Uterus (tissue), 2 donors: ENCODE results near the gene POP5.

ENCODE experiments used
- POLR2A ChIP-seq, 2 donors: fragments of 450-650 bp; IDR thresholded peaks; one replicate each; pipeline ENCODE4 v1.6.1; 2016; ENCODE audit warnings: antibody characterized with exemption in 2 of 2, mild to moderate bottlenecking in 1 of 2, moderate library complexity in 1 of 2
- TF ChIP-seq, protein P1 (sequence below), 4 experiments: fragments of 200-600 bp in 2 of 4; fragments of 450-650 bp in 2 of 4; sonication (generic) in 2 of 4; IDR thresholded peaks; one replicate each; pipeline ENCODE4 v1.5.1; 2016 to 2019; ENCODE audit warnings: antibody characterized with exemption in 4 of 4, mild to moderate bottlenecking in 2 of 4, moderate library complexity in 1 of 4

DNA sequence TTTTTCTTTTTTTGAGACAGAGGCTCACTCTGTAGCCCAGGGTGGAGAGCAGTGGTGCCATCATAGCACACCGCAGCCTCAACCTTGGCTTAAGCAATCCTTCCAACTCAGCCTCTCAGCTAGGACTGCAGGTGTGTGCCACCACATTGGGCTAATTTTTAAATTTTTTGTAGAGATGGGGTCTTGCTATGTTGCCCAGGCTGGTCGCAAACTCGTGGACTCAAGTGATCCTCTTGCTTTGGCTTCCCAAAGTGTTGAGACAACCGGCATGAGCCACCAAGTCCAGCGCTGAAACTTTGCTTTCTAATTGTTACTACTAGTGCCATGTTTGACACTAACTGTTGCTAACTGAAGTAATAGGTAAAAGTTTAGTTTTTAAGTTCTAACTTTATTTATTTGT, 39.0 kb downstream of the POP5 start:
- TF ChIP-seq, protein P1, sequence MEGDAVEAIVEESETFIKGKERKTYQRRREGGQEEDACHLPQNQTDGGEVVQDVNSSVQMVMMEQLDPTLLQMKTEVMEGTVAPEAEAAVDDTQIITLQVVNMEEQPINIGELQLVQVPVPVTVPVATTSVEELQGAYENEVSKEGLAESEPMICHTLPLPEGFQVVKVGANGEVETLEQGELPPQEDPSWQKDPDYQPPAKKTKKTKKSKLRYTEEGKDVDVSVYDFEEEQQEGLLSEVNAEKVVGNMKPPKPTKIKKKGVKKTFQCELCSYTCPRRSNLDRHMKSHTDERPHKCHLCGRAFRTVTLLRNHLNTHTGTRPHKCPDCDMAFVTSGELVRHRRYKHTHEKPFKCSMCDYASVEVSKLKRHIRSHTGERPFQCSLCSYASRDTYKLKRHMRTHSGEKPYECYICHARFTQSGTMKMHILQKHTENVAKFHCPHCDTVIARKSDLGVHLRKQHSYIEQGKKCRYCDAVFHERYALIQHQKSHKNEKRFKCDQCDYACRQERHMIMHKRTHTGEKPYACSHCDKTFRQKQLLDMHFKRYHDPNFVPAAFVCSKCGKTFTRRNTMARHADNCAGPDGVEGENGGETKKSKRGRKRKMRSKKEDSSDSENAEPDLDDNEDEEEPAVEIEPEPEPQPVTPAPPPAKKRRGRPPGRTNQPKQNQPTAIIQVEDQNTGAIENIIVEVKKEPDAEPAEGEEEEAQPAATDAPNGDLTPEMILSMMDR (IDR thresholded peaks at IDR 0.05): no peak
- no peak for TF ChIP-seq POLR2A (IDR thresholded peaks at IDR 0.05)
